ENCODE data around the gene CARD10.
A peak's percentile ranks its signal among the peaks of the same experiment; 100 is the strongest.

CARD10 gene

GRCh38 chr22:37519268-37520195 is at the start of gene CARD10:
Gene CARD10 (minus strand): TSS chr22:37519415. CDS start chr22:37519200, 215 bp downstream.
- FAIRE-seq (no peak), DNase-seq (ENCODE audit: extremely low spot score, insufficient read length, low read depth) (no peak)

GRCh38 chr22:37568448-37569008 is 49.3 kb upstream of the CARD10 start:
- DNase-seq (ENCODE audit: extremely low spot score, insufficient read length, low read depth), result no peak
- no peak for FAIRE-seq

- DNase-seq (ENCODE audit: extremely low spot score, insufficient read length, low read depth) (no peak), FAIRE-seq (no peak)
Measured at GRCh38 chr22:37568012-37568411, 48.8 kb upstream of the CARD10 start.

- peak; percentile 86 for DNase-seq (ENCODE audit: extremely low spot score, insufficient read length, low read depth)
- FAIRE-seq, result peak; percentile 98
Measured at GRCh38 chr22:37566903-37567798, 47.9 kb upstream of the CARD10 start.

- FAIRE-seq, result no peak
- DNase-seq (ENCODE audit: extremely low spot score, insufficient read length, low read depth), result no peak
Measured at GRCh38 chr22:37566329-37566837, 47.2 kb upstream of the CARD10 start.

- FAIRE-seq (no peak), DNase-seq (ENCODE audit: extremely low spot score, insufficient read length, low read depth) (no peak)
Measured at GRCh38 chr22:37565830-37566229, 46.6 kb upstream of the CARD10 start.

- DNase-seq (ENCODE audit: extremely low spot score, insufficient read length, low read depth) (no peak), FAIRE-seq (no peak)
Measured at GRCh38 chr22:37564111-37564711, 45.0 kb upstream of the CARD10 start.

GRCh38 chr22:37563153-37564081 is 44.2 kb upstream of the CARD10 start:
- DNase-seq (ENCODE audit: extremely low spot score, insufficient read length, low read depth) (no peak), FAIRE-seq (no peak)

GRCh38 chr22:37562049-37562875 is 43.0 kb upstream of the CARD10 start:
- FAIRE-seq (no peak), DNase-seq (ENCODE audit: extremely low spot score, insufficient read length, low read depth) (no peak)

GRCh38 chr22:37561212-37562048 is 42.2 kb upstream of the CARD10 start:
- DNase-seq (ENCODE audit: extremely low spot score, insufficient read length, low read depth), result peak; percentile 60
- peak; percentile 51 for FAIRE-seq

- FAIRE-seq, result no peak
- DNase-seq (ENCODE audit: extremely low spot score, insufficient read length, low read depth), result no peak
Measured at GRCh38 chr22:37560608-37561211, 41.5 kb upstream of the CARD10 start.

- DNase-seq (ENCODE audit: extremely low spot score, insufficient read length, low read depth) (no peak), FAIRE-seq (no peak)
Measured at GRCh38 chr22:37559901-37560607, 40.8 kb upstream of the CARD10 start, which contains the start of gene CDC42EP1. Gene CDC42EP1 (plus strand): TSS chr22:37560480. CDS start chr22:37566350, 5,870 bp downstream.

- FAIRE-seq (no peak), DNase-seq (ENCODE audit: extremely low spot score, insufficient read length, low read depth) (no peak)
Measured at GRCh38 chr22:37559521-37559900, 40.3 kb upstream of the CARD10 start.

- FAIRE-seq, result no peak
- DNase-seq (ENCODE audit: extremely low spot score, insufficient read length, low read depth), result no peak
Measured at GRCh38 chr22:37558815-37559214, 39.6 kb upstream of the CARD10 start.

- FAIRE-seq (no peak), DNase-seq (ENCODE audit: extremely low spot score, insufficient read length, low read depth) (no peak)
Measured at GRCh38 chr22:37557321-37558001, 38.2 kb upstream of the CARD10 start.
